SHP77 (cell line): Measurements from ENCODE around the gene IKZF2.

ENCODE experiments used
- DNase-seq, 2 experiments: peaks; one replicate each; lab custom pipeline; 2025; lab: John Stamatoyannopoulos, UW

Gene IKZF2

GRCh38 chr2:213101692-213102460 lies 49.5 kb downstream of the IKZF2 start:
- DNase-seq, result no peak

- no peak for DNase-seq
Observed at GRCh38 chr2:213101109-213101508, 50.3 kb downstream of the IKZF2 start.

- no peak for DNase-seq
Observed at GRCh38 chr2:213098612-213099011, 52.8 kb downstream of the IKZF2 start.

GRCh38 chr2:213091765-213092164 lies 59.6 kb downstream of the IKZF2 start:
- no peak for DNase-seq

GRCh38 chr2:213090772-213091171 lies 60.6 kb downstream of the IKZF2 start:
- DNase-seq, result no peak

GRCh38 chr2:213089438-213089837 lies 62.0 kb downstream of the IKZF2 start:
- no peak for DNase-seq

- DNase-seq, result no peak
Observed at GRCh38 chr2:213087040-213087439, 64.4 kb downstream of the IKZF2 start.

GRCh38 chr2:213086571-213086970 lies 64.8 kb downstream of the IKZF2 start:
- DNase-seq, result no peak

- DNase-seq, result no peak
Observed at GRCh38 chr2:213086050-213086449, 65.4 kb downstream of the IKZF2 start.

GRCh38 chr2:213085538-213085937 lies 65.9 kb downstream of the IKZF2 start:
- DNase-seq, result no peak

GRCh38 chr2:213084261-213084660 lies 67.2 kb downstream of the IKZF2 start:
- DNase-seq, result no peak

GRCh38 chr2:213080969-213081617 lies 70.3 kb downstream of the IKZF2 start:
- DNase-seq, result no peak

- DNase-seq, result no peak
Observed at GRCh38 chr2:213079756-213080155, 71.7 kb downstream of the IKZF2 start.

GRCh38 chr2:213078686-213079085 lies 72.7 kb downstream of the IKZF2 start:
- DNase-seq, result no peak

- no peak for DNase-seq
Observed at GRCh38 chr2:213069531-213069930, 81.9 kb downstream of the IKZF2 start.

- DNase-seq, result no peak
Observed at GRCh38 chr2:213068676-213069359, 82.6 kb downstream of the IKZF2 start.

GRCh38 chr2:213067888-213068287 lies 83.5 kb downstream of the IKZF2 start:
- DNase-seq, result no peak

- no peak for DNase-seq
Observed at GRCh38 chr2:213066443-213066743, 85.0 kb downstream of the IKZF2 start.

GRCh38 chr2:213065583-213066442 lies 85.6 kb downstream of the IKZF2 start:
- peak; percentile 21 to 55 for DNase-seq

- no peak for DNase-seq
Observed at GRCh38 chr2:213064099-213064498, 87.3 kb downstream of the IKZF2 start.

GRCh38 chr2:213057977-213058376 lies 93.4 kb downstream of the IKZF2 start:
- DNase-seq, result no peak

GRCh38 chr2:213046431-213046830 lies 105.0 kb downstream of the IKZF2 start:
- no peak for DNase-seq
